DOHH2 (cell line): ENCODE measurements around the gene TMEM9B.

ENCODE experiments used
- H3F3A ChIP-seq: fragments of 200-600 bp; sonication (generic), shearing (Covaris generic); 2 replicates; pipeline ENCODE4 v1.6.0; 2016; ENCODE audit warnings: antibody characterized with exemption, mild to moderate bottlenecking; ENCODE audit not compliant: control insufficient read depth, insufficient read depth
- H3K27ac ChIP-seq: fragments of 200-600 bp; sonication (generic); 2 replicates; pipeline ENCODE4 v1.5.1; 2014; ENCODE audit warnings: low read depth, mild to moderate bottlenecking, low read length, moderate library complexity
- H3K27me3 ChIP-seq: fragments of 200-600 bp; sonication (generic); 2 replicates; pipeline ENCODE4 v1.6.1; 2014; ENCODE audit warnings: mild to moderate bottlenecking, low read length, mixed read lengths; ENCODE audit not compliant: control insufficient read depth
- H3K36me3 ChIP-seq: fragments of 200-600 bp; sonication (generic); 2 replicates; pipeline ENCODE4 v1.6.1; 2014; ENCODE audit warnings: mild to moderate bottlenecking, low read length, moderate library complexity, mixed read lengths; ENCODE audit not compliant: control insufficient read depth
- H3K4me1 ChIP-seq: fragments of 200-600 bp; sonication (generic); 2 replicates; pipeline ENCODE4 v1.6.1; 2014; ENCODE audit warnings: mild to moderate bottlenecking, low read length, mixed read lengths; ENCODE audit not compliant: control insufficient read depth
- H3K4me2 ChIP-seq: fragments of 200-600 bp; sonication (generic); 2 replicates; pipeline ENCODE4 v1.6.0; 2014; ENCODE audit warnings: mild to moderate bottlenecking, low read length, moderate library complexity
- H3K4me3 ChIP-seq: fragments of 200-600 bp; sonication (generic); 2 replicates; pipeline ENCODE4 v1.5.1; 2014; ENCODE audit warnings: mild to moderate bottlenecking, low read length, mixed read lengths
- H3K79me2 ChIP-seq: fragments of 200-600 bp; sonication (generic); 2 replicates; pipeline ENCODE4 v1.6.1; 2014; ENCODE audit warnings: mild to moderate bottlenecking, low read length, mixed read lengths; ENCODE audit not compliant: control insufficient read depth
- H3K9me2 ChIP-seq: fragments of 200-600 bp; sonication (generic); replicated peaks from 2 replicates; pipeline ENCODE4 v1.6.1; 2014; ENCODE audit warnings: mild to moderate bottlenecking, low read length, mixed read lengths; ENCODE audit not compliant: control insufficient read depth
- H3K9me3 ChIP-seq: fragments of 200-600 bp; sonication (generic); 2 replicates; pipeline ENCODE4 v1.6.1; 2014; ENCODE audit warnings: antibody characterized with exemption, low read length, mixed read lengths; ENCODE audit not compliant: control insufficient read depth, insufficient read depth
- H4K20me1 ChIP-seq: fragments of 200-600 bp; sonication (generic); 2 replicates; pipeline ENCODE4 v1.6.0; 2014; ENCODE audit warnings: low read depth, mild to moderate bottlenecking, antibody characterized with exemption, low read length, moderate library complexity; ENCODE audit not compliant: control insufficient read depth, insufficient read depth
- CTCF ChIP-seq: fragments of 200-600 bp; sonication (generic); IDR thresholded peaks from one replicate; pipeline ENCODE4 v1.5.1; 2014; ENCODE audit warnings: antibody characterized with exemption, mild to moderate bottlenecking, low read depth, low read length; ENCODE audit not compliant: poor library complexity, severe bottlenecking
- EZH2phosphoT487 ChIP-seq: fragments of 200-600 bp; sonication (generic); IDR thresholded peaks from 2 replicates; pipeline ENCODE4 v1.6.1; 2017; ENCODE audit warnings: borderline replicate concordance, mild to moderate bottlenecking, antibody characterized with exemption, low read length, moderate library complexity, mixed read lengths

Gene TMEM9B

GRCh38 chr11:8926236-8926635, 38.0 kb downstream of the TMEM9B start:
- Histone ChIP-seq H3K9me2 (no peaks in the 10 kb centered on the region), H3K9me3 (no peaks in the 10 kb centered on the region), H3K4me2 (no peak overlapping the region), H3K79me2 (no peaks in the 10 kb centered on the region), H3F3A (no peaks in the 10 kb centered on the region), H3K4me3 (no peak overlapping the region), H3K4me1 (no peaks in the 10 kb centered on the region), H4K20me1 (no peaks in the 10 kb centered on the region), H3K27ac (no peak overlapping the region), H3K36me3 (peaks cover 20% of the 10 kb centered on the region), H3K27me3 (no peaks in the 10 kb centered on the region)
- TF ChIP-seq EZH2phosphoT487: no peak

- Histone ChIP-seq H3K4me1 (no peaks in the 10 kb centered on the region), H3F3A (no peaks in the 10 kb centered on the region)
Measured at GRCh38 chr11:8925711-8926110, 38.5 kb downstream of the TMEM9B start.

GRCh38 chr11:8922691-8923090, 41.6 kb downstream of the TMEM9B start:
- H3K9me3 ChIP-seq: no peaks in the 10 kb centered on the region
- no peak for TF ChIP-seq EZH2phosphoT487
- H3K36me3 ChIP-seq: peaks cover 50% of the 10 kb centered on the region
- H3K79me2 ChIP-seq: no peaks in the 10 kb centered on the region
- H3K27ac ChIP-seq: no peak overlapping the region
- H3F3A ChIP-seq: no peaks in the 10 kb centered on the region
- H4K20me1 ChIP-seq: no peaks in the 10 kb centered on the region
- no peaks in the 10 kb centered on the region for H3K9me2 ChIP-seq
- no peak overlapping the region for H3K4me3 ChIP-seq
- H3K4me2 ChIP-seq: no peak overlapping the region
- no peaks in the 10 kb centered on the region for H3K27me3 ChIP-seq
- no peaks in the 10 kb centered on the region for H3K4me1 ChIP-seq

More at GRCh38 chr11:8925711-8926110, 38.5 kb downstream of the TMEM9B start:
- Histone ChIP-seq H3K36me3 (peaks cover 25% of the 10 kb centered on the region), H3K9me2 (no peaks in the 10 kb centered on the region), H3K4me3 (no peak overlapping the region), H3K27ac (no peak overlapping the region), H3K4me2 (no peak overlapping the region), H3K9me3 (no peaks in the 10 kb centered on the region), H3K79me2 (no peaks in the 10 kb centered on the region), H3K27me3 (no peaks in the 10 kb centered on the region), H4K20me1 (no peaks in the 10 kb centered on the region)
- TF ChIP-seq EZH2phosphoT487 (no peak), CTCF (no peak)

GRCh38 chr11:8917157-8917825, 47.0 kb downstream of the TMEM9B start:
- Histone ChIP-seq H3K4me3 (no peak overlapping the region), H3K9me2 (no peaks in the 10 kb centered on the region), H3F3A (peaks cover 6% of the 10 kb centered on the region; the same call in 1 of the 2 replicates), H3K79me2 (peaks cover 23% of the 10 kb centered on the region), H3K27me3 (no peaks in the 10 kb centered on the region), H3K27ac (no peak overlapping the region), H3K4me2 (no peak overlapping the region), H3K9me3 (no peaks in the 10 kb centered on the region), H3K4me1 (peaks cover 23% of the 10 kb centered on the region), H4K20me1 (peaks cover 5% of the 10 kb centered on the region; the same call in 1 of the 2 replicates), H3K36me3 (peaks cover 85% of the 10 kb centered on the region)
- TF ChIP-seq CTCF (no peak), EZH2phosphoT487 (no peak)
